Fibroblast of skin of back (primary cell): Measurements from ENCODE around the gene FTH1.

Experiments
- DNase-seq: peaks from one replicate; pipeline ENCODE4 v3.0.0-alpha.2; 2013

Gene FTH1

DNA sequence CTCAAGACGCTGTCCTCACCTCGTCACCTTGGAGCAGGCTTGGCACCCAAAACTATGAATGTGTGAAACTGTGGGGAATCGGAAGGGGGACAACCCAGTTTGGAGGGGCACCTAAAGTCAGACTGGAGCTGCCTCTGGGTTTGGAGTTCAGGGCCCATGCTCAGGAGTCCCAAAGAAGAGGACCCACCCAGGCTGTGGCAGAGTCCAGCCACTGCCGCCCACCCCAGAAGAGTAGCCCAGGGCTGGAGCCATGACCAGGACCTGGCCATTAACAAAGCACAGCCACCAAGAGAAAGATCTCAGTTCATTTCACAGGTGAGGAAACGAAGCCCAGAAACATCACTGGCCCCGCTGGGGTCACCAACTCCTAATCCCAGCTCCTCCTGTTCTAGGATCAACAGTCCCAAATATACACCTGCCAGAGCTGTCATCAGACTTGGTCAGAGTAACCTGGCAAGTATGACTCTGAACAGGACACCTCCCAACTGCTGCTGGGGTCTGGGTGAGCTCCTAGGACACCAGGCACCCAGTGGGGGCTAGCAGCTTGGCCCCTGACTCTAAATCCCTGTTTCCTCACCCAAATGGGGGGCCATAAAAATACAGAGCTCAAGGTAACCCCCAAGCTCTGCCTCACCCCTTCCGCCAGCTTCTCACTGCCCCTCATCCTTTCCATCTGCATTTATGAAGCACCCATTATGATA, 52.8 kb downstream of the FTH1 start:
- DNase-seq: no peak
